NCI-H345 treated with DMSO at 0.1 percent for 48 hours (cell line): ENCODE measurements around the gene PSAP.
"Not testable (repeated sequence)": the region's sequence is repeated elsewhere in the genome, so short reads cannot be mapped to it uniquely, and the experiment has no call there.

ENCODE experiments used
- DNase-seq: peaks from one replicate; lab custom pipeline; 2025; ENCODE audit not compliant: unreplicated experiment; lab: John Stamatoyannopoulos, UW

Gene PSAP

GRCh38 chr10:71874680-71875354 lies 23.8 kb upstream of the PSAP start:
- DNase-seq = not testable (repeated sequence)

- no peak for DNase-seq
Measured at GRCh38 chr10:71873582-71874211, 22.6 kb upstream of the PSAP start.

- not testable (repeated sequence) for DNase-seq
Measured at GRCh38 chr10:71869601-71870000, 18.6 kb upstream of the PSAP start.

GRCh38 chr10:71868192-71868697 lies 17.2 kb upstream of the PSAP start:
- DNase-seq = no peak

GRCh38 chr10:71865561-71866041 lies 14.6 kb upstream of the PSAP start:
- no peak for DNase-seq

- no peak for DNase-seq
Measured at GRCh38 chr10:71864911-71865361, 13.9 kb upstream of the PSAP start.

GRCh38 chr10:71863203-71863602 lies 12.2 kb upstream of the PSAP start:
- no peak for DNase-seq

GRCh38 chr10:71860243-71861029 lies 9.4 kb upstream of the PSAP start:
- DNase-seq = no peak

GRCh38 chr10:71857934-71858890 lies 7.2 kb upstream of the PSAP start:
- DNase-seq = no peak

- DNase-seq = no peak
Measured at GRCh38 chr10:71856619-71857018, 5.6 kb upstream of the PSAP start.

- no peak for DNase-seq
Measured at GRCh38 chr10:71854031-71854430, 3.0 kb upstream of the PSAP start.

- no peak for DNase-seq
Measured at GRCh38 chr10:71852355-71852937, 1.4 kb upstream of the PSAP start.

GRCh38 chr10:71851465-71852095 lies 529 bp upstream of the PSAP start:
- not testable (repeated sequence) for DNase-seq

- DNase-seq = no peak
Measured at GRCh38 chr10:71850021-71850742, 869 bp downstream of the PSAP start.

GRCh38 chr10:71849461-71849908 lies 1.6 kb downstream of the PSAP start:
- no peak for DNase-seq

- no peak for DNase-seq
Measured at GRCh38 chr10:71848325-71849275, 2.5 kb downstream of the PSAP start.

- DNase-seq = no peak
Measured at GRCh38 chr10:71847418-71847817, 3.6 kb downstream of the PSAP start.

- DNase-seq = no peak
Measured at GRCh38 chr10:71846816-71847215, 4.2 kb downstream of the PSAP start.
